Astrocyte of the spinal cord (primary cell): ENCODE results near the gene ZNF600.
"Not testable (repeated sequence)": the region's sequence is repeated elsewhere in the genome, so short reads cannot be mapped to it uniquely, and the experiment has no call there.

ENCODE experiments used
- DNase-seq: peaks from one replicate; pipeline ENCODE4 v3.0.0; 2011; ENCODE audit warnings: low read depth, low spot score
- H3K4me3 ChIP-seq: 2 replicates; pipeline ENCODE4 v1.5.1; 2011; ENCODE audit warnings: low read depth, mild to moderate bottlenecking, low read length, moderate library complexity
- in situ Hi-C: cut with HindIII; loops from 2 replicates; pipeline ENCODE4 v1.10.0; 2017; ENCODE audit warnings: low sequenced_read_pairs
- TF ChIP-seq, protein P1 (sequence below): IDR thresholded peaks from 2 replicates; pipeline ENCODE4 v1.5.1; 2012; ENCODE audit warnings: low read depth, mild to moderate bottlenecking, low read length, inconsistent platforms

Gene ZNF600

GRCh38 chr19:52734331-52734892 lies 52.2 kb downstream of the ZNF600 start:
- TF ChIP-seq, protein P1, sequence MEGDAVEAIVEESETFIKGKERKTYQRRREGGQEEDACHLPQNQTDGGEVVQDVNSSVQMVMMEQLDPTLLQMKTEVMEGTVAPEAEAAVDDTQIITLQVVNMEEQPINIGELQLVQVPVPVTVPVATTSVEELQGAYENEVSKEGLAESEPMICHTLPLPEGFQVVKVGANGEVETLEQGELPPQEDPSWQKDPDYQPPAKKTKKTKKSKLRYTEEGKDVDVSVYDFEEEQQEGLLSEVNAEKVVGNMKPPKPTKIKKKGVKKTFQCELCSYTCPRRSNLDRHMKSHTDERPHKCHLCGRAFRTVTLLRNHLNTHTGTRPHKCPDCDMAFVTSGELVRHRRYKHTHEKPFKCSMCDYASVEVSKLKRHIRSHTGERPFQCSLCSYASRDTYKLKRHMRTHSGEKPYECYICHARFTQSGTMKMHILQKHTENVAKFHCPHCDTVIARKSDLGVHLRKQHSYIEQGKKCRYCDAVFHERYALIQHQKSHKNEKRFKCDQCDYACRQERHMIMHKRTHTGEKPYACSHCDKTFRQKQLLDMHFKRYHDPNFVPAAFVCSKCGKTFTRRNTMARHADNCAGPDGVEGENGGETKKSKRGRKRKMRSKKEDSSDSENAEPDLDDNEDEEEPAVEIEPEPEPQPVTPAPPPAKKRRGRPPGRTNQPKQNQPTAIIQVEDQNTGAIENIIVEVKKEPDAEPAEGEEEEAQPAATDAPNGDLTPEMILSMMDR = no peak
- in situ Hi-C loops = no loop called here
- DNase-seq = peak; percentile 6
- H3K4me3 ChIP-seq = peak overlapping the region; percentile 96

DNA sequence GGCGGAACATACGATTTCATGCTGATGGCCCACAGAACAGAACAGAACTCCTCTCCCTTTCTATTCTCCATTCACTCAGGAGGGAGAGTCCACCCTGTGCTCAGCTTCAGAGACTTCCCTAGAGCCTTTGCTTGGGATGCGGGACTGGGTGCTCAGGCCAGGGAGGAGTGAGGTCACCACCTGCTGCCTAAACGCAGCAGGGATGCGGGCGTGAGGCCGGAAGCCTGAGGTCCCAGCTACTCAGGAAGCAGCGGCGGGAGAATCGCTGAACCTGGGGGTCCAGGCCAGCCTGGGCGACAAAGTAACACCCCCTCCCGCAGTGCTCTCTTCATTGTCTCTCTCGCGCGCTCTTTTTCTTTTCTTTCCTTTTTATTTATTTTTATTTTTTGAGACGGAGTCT lies 60.5 kb downstream of the ZNF600 start:
- H3K4me3 ChIP-seq, in situ Hi-C loops, DNase-seq: not testable (repeated sequence)

DNA sequence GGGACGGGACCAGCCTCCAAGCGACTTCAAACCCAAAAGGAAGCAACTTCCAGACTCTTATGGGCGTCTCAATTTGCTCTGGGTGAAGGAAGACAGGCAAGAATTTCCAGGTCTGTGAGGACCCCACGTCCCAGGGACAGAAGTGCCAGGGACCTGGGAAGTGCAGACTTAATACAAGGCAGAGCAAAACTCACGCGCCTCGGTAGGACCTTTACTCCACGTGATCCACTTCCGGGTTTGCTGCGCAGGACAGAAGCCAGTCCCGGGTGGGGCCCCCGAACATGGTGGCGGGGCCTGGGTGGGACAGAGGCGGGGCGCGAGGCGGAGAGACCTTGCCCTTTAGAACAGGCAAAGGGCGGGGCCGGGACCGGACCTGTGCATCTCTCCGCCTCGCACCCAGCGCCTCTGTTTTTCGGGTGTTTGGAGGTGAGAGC lies 61.0 kb downstream of the ZNF600 start:
- H3K4me3 ChIP-seq = no peak overlapping the region

DNA sequence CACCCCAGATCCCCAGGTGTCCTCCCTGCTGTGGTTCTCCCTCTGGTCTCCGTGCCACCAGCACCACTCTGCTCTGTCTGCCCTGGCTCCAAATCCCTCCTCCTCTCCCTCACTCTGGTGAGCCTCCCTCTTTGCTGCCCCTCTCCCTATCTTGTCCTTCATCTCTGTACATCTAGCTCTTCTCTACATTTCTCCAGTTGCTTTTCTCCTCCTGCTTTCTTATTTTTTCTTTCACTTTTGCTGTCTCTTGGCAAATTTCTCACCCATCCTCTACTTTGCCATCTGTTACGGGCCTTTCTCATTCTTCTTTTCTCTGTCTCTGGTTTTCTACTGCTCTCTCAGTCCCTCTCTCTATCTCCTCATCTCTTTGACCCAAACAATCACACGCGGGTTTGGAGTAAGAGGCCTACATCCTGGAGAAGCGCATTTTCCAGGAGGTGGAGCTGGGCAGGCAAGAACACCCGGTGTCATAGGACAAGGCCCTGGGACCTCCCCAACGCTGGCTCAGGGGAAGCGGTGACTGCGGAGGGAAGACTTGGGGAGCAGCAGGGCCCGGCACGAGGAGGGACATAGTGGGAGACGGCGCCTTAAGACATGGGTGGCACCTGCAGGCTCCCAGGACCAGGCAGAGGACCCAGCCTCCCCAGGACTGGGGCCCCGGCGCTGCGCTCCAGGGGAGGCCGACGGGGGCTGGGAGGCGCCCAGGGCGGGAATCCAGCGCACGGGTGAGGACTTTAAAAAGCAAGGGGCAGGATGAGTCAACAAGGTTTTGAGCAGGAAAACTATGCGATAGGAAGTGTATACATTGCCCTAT lies 61.7 kb downstream of the ZNF600 start:
- TF ChIP-seq, protein P1 = no peak
- DNase-seq = no peak
- in situ Hi-C loops = no loop called here
- H3K4me3 ChIP-seq = no peak overlapping the region

More for the DNA sequence above, 61.0 kb downstream of the ZNF600 start:
- in situ Hi-C loops = no loop called here
- TF ChIP-seq, protein P1 = no peak
- DNase-seq = no peak

GRCh38 chr19:52723907-52724598 lies 62.5 kb downstream of the ZNF600 start:
- DNase-seq, in situ Hi-C loops, H3K4me3 ChIP-seq: not testable (repeated sequence)

DNA sequence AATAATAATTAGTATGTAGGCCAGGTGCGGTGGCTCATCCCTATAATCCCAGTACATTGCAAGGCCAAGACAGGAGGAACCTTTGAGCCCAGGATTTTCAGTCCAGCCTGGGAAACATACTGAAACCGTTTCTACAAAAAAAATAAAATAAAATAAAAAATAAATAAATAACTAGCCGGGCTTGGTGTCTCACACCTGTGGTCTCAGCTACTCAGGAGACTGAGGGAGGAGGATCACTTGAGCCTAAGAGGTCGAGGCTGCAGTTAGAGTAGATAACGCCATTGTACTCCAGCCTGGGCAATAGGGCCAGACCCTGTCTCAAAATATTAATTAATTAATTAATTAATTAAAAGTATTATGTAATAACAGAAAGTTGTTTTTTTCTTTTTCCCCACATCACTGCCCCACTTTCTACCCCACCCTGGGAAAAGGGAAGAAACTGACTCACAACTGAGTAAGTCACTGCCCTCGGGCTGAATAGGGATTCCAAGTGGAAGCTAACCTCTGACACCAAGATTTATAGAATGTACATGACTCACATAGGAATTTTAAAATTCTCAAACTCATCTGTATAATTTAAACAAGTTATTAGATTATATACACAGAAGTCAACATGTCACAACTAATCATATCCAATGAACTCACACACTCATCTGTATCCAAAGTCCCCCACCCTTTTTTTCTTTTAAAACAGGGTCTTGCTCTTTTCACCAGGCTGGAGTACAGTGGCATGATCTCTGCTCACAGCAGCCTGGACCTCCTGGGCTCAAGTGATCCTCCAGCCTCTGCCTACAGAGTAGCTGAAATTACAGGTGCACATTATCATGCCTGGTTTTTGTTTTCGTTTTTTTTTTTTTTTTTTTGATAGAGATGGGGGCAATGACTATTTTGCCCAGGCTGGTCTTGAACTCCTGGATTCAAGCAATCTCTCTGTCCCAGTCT lies 64.3 kb downstream of the ZNF600 start:
- peak; percentile 60 for DNase-seq
- no peak overlapping the region for H3K4me3 ChIP-seq
- in situ Hi-C loops = no loop called here

GRCh38 chr19:52720541-52720940 lies 66.0 kb downstream of the ZNF600 start:
- H3K4me3 ChIP-seq, DNase-seq, in situ Hi-C loops: not testable (repeated sequence)

More for the DNA sequence above, 64.3 kb downstream of the ZNF600 start:
- TF ChIP-seq, protein P1 = no peak
